OCI-LY7 (cell line): ENCODE measurements around the gene NXF1.

Experiments used
- EZH2phosphoT487 ChIP-seq: fragments of 200-600 bp; sonication (generic); IDR thresholded peaks from 2 replicates; pipeline ENCODE4 v1.6.1; 2018; ENCODE audit warnings: low read depth, borderline replicate concordance, mild to moderate bottlenecking, mixed run types, antibody characterized with exemption, low read length, moderate library complexity, mixed read lengths
- TF ChIP-seq, protein P1 (sequence below): fragments of 200-600 bp; sonication (generic); conservative IDR thresholded peaks from 2 replicates; pipeline ENCODE4 v1.5.1; 2014; ENCODE audit warnings: mild to moderate bottlenecking, antibody characterized with exemption, low read length, moderate library complexity, mixed read lengths

DNA sequence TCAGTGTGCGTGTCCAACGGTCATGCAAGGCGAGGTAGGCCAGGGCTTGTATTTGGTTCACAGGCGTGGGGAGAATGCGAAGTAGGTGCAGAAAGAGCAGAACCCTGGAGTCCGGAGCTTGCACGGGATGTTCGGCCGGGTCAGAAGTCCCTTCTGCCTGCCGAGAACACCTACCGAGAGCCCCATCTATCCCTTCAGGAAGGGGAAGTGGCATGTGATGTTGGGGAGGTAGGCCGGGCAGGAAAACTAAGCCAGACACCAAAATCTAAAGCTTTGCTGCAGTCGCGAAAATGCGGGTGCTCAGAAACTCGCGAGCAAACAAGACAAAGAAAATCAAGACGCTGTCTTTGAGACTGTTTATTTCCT lies 34.5 kb downstream of the NXF1 start:
- TF ChIP-seq, protein P1, sequence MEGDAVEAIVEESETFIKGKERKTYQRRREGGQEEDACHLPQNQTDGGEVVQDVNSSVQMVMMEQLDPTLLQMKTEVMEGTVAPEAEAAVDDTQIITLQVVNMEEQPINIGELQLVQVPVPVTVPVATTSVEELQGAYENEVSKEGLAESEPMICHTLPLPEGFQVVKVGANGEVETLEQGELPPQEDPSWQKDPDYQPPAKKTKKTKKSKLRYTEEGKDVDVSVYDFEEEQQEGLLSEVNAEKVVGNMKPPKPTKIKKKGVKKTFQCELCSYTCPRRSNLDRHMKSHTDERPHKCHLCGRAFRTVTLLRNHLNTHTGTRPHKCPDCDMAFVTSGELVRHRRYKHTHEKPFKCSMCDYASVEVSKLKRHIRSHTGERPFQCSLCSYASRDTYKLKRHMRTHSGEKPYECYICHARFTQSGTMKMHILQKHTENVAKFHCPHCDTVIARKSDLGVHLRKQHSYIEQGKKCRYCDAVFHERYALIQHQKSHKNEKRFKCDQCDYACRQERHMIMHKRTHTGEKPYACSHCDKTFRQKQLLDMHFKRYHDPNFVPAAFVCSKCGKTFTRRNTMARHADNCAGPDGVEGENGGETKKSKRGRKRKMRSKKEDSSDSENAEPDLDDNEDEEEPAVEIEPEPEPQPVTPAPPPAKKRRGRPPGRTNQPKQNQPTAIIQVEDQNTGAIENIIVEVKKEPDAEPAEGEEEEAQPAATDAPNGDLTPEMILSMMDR: no peak
- TF ChIP-seq EZH2phosphoT487: no peak
